ENCODE data around the gene RPE65.
"Not testable (repeated sequence)": the region's sequence is repeated elsewhere in the genome, so short reads cannot be mapped to it uniquely, and the experiment has no call there.

The RPE65 gene

DNA sequence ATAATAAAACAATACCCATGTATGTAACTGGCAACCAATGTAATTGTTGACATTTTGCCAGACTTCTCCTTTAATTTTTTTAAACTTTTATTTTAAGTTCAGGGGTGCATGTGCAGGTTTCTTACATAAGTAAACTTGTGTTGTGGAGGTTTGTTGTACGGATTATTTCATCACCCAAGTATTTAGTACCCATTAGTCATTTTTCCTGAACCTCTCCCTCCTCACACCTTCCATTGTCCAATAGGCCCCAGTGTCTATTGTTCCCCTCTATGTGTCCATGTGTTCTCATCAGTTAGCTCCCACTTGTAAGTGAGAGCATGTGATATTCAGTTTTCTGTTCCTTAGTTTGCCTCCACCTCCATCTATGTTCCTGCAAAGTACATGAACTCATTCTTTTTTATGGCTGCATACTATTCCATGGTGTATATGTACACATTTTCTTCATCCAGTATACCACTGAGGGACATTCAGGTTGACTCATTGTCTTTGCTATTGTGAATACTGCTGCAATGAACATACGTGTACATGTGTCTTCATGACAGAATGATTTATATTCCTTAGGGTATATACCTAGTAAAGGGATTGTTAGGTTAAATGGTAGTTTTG, 40.4 kb upstream of the RPE65 start:
- no peak for TF ChIP-seq CTCF (IDR thresholded peaks at IDR 0.05; ENCODE audit: extremely low read depth, insufficient read depth, missing control alignments)
- in situ Hi-C loops (cut with MboI; ENCODE audit: low pct_unique_long_range_greater_than_20kb, low sequenced_read_pairs, unreplicated experiment) = no loop called here
- DNase-seq (ENCODE audit: low spot score) = no peak

DNA sequence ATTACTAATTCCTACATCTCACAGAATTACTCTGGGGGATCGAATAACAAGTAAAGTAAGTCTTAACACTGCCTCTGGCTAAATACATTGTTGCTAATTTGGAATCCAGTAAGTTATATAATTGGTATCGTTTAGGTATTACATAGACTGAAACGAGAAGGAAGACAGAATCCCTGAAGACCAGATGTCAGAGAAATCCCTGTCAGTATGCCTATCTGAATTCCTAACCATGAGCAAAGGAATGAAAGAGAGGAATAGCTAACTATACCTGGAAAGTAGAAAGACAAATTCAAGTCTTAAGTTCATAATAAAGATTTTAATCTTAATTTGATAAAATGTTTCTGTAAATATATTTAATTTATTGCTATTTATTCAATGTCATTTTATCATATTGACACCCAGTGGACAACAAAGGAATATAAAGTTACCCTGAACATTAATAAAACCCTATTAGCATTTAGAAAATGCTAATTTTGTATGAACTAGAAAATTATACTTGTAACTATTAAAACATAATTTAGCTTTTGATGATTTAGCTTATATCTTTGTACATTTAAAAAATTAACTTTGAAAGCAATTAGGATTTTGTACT, 35.8 kb upstream of the RPE65 start:
- no peak for TF ChIP-seq CTCF (IDR thresholded peaks at IDR 0.05; ENCODE audit: extremely low read depth, insufficient read depth, missing control alignments)
- DNase-seq (ENCODE audit: low spot score) = no peak
- in situ Hi-C loops (cut with MboI; ENCODE audit: low pct_unique_long_range_greater_than_20kb, low sequenced_read_pairs, unreplicated experiment) = no loop called here

GRCh38 chr1:68484618-68485017, 34.9 kb upstream of the RPE65 start:
- no peak for DNase-seq (ENCODE audit: low spot score)
- in situ Hi-C loops (cut with MboI; ENCODE audit: low pct_unique_long_range_greater_than_20kb, low sequenced_read_pairs, unreplicated experiment) = no loop called here
- no peak for TF ChIP-seq CTCF (IDR thresholded peaks at IDR 0.05; ENCODE audit: extremely low read depth, insufficient read depth, missing control alignments)

GRCh38 chr1:68481041-68481440, 31.3 kb upstream of the RPE65 start:
- DNase-seq (ENCODE audit: low spot score) = no peak
- TF ChIP-seq CTCF (IDR thresholded peaks at IDR 0.05; ENCODE audit: extremely low read depth, insufficient read depth, missing control alignments) = no peak
- in situ Hi-C loops (cut with MboI; ENCODE audit: low pct_unique_long_range_greater_than_20kb, low sequenced_read_pairs, unreplicated experiment) = no loop called here

DNA sequence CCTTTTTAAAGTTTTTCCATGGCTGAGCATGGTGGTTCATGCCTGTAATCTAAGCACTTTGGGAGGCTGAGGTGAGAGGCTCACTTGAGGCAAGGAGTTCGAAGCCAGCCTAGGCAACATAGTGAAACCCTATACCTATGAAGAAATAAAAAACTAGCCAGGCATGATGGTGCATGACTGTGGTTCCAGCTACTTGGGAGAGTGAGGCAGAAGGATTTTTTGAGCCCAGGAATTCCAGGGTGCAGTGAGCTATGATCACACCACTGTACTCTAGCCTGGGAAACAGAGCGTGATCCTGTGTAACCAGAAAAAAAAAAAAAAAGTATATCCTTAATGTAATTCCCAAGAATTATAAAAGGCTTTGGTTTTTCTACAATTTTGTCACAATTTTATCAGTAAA, 29.7 kb upstream of the RPE65 start:
- no peak for DNase-seq (ENCODE audit: low spot score)
- in situ Hi-C loops (cut with MboI; ENCODE audit: low pct_unique_long_range_greater_than_20kb, low sequenced_read_pairs, unreplicated experiment) = no loop called here
- TF ChIP-seq CTCF (IDR thresholded peaks at IDR 0.05; ENCODE audit: extremely low read depth, insufficient read depth, missing control alignments) = no peak

DNA sequence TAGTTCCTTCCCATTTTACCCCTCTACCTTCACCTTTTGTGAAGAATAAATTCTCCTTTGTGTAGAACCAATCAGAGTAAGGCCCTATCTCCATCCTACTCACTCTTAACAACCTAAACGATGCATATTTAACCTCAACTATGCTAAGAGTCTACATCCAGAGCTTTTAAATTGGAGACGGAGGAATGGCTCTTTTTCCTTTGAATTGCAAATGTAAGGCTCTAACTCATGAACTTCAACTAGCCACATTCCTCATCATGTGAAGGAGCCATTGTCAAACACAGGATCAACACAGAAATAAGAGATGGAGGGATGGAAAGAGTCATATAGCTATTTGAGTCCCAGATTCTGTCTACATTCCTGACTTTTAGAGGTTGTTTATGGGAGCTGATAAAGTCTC, 28.9 kb upstream of the RPE65 start:
- in situ Hi-C loops (cut with MboI; ENCODE audit: low pct_unique_long_range_greater_than_20kb, low sequenced_read_pairs, unreplicated experiment) = no loop called here
- DNase-seq (ENCODE audit: low spot score) = no peak
- TF ChIP-seq CTCF (IDR thresholded peaks at IDR 0.05; ENCODE audit: extremely low read depth, insufficient read depth, missing control alignments) = no peak

DNA sequence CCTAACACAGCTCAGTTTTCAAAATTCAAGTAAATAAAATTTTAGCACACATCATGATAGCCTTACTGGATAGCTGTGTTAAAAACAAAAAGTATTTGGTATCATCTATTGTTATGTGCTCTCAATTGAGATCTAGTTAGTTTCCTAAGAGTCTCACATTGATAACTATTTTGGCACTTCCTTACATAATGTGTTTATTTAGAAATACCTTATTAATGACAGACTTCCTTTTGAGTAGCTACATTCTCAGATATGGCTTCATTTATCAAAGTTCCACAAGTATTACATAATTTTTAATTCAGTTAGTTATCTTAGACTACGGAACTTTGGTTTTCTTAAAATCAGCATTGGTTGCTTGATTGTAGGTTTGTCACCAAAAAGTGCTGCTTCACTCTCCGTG, 26.9 kb upstream of the RPE65 start:
- in situ Hi-C loops (cut with MboI; ENCODE audit: low pct_unique_long_range_greater_than_20kb, low sequenced_read_pairs, unreplicated experiment); DNase-seq (ENCODE audit: low spot score): not testable (repeated sequence)

Data from GM13977 (cell line).